Gastroesophageal sphincter (tissue), 4 donors: Measurements from ENCODE around the gene SOX6. TPM values are rescaled to one million over a fixed set of nuclear protein-coding genes. Genes with fewer than 3 reads are reported as not detected.

Experiments used
- ATAC-seq: fragments of 150-250 bp; one replicate; pipeline ENCODE4 v1.9.1; 2016; ENCODE audit warnings: mild to moderate bottlenecking, moderate library complexity
- H3K27ac ChIP-seq, 4 donors: fragments of 200-600 bp; sonication (generic) in 3 of 4; 1 replicate in 3 of 4; 2 replicates in 1 of 4; pipeline ENCODE4 v1.5.1; 2016 to 2019
- H3K27me3 ChIP-seq: fragments of 200-600 bp; sonication (generic); one replicate; pipeline ENCODE4 v1.5.1; 2019
- H3K36me3 ChIP-seq, 2 donors: fragments of 200-600 bp; sonication (generic); one replicate each; pipeline ENCODE4 v1.5.1; 2019; ENCODE audit warnings: control low read depth in 1 of 2
- H3K4me1 ChIP-seq, 3 donors: fragments of 200-600 bp; sonication (generic); 1 replicate in 2 of 3; 2 replicates in 1 of 3; pipeline ENCODE4 v1.5.1; 2016 to 2019; ENCODE audit warnings: control low read depth in 2 of 3
- H3K4me3 ChIP-seq, 2 donors: fragments of 200-600 bp; sonication (generic); one replicate each; pipeline ENCODE4 v1.5.1; 2019; ENCODE audit warnings: mild to moderate bottlenecking in 1 of 2, moderate library complexity in 1 of 2
- H3K9me3 ChIP-seq, 3 donors: fragments of 200-600 bp; sonication (generic); one replicate each; pipeline ENCODE4 v1.5.1; 2017 to 2019; ENCODE audit warnings: control low read depth in 2 of 3
- EP300 ChIP-seq: sonication (generic); formaldehyde crosslinking; IDR thresholded peaks from one replicate; pipeline ENCODE4 v1.6.1; 2017; ENCODE audit warnings: antibody characterized with exemption, mild to moderate bottlenecking
- POLR2A ChIP-seq, 2 donors: fragments of 450-650 bp; IDR thresholded peaks; one replicate each; pipeline ENCODE4 v1.6.1; 2017; ENCODE audit warnings: antibody characterized with exemption in 2 of 2, mild to moderate bottlenecking in 2 of 2, moderate library complexity in 1 of 2
- POLR2AphosphoS5 ChIP-seq: sonication (generic); formaldehyde crosslinking; IDR thresholded peaks from one replicate; pipeline ENCODE4 v1.6.1; 2017; ENCODE audit warnings: antibody characterized with exemption
- WGBS, 2 donors: methylation state at CpG; one replicate each; pipeline ENCODE4 v1.1.5; 2018; ENCODE audit warnings: low coverage in 1 of 2; 5-methylcytosine and 5-hydroxymethylcytosine counted together
- total RNA-seq, 4 donors: library from RNA; depleted of rRNA; stranded (reverse); fragments of >200 nt; gene quantifications; one replicate each; pipeline ENCODE4 v1.1.0, GENCODE V29; 2016
- TF ChIP-seq, protein P1 (sequence below), 4 experiments: fragments of 200-600 bp in 2 of 4; fragments of 450-650 bp in 2 of 4; sonication (generic) in 1 of 4; IDR thresholded peaks; one replicate each; pipeline ENCODE4 v1.5.1; 2017 to 2019; ENCODE audit warnings: antibody characterized with exemption in 4 of 4, mild to moderate bottlenecking in 2 of 4, moderate library complexity in 2 of 4

The SOX6 gene
- total RNA-seq, 4 donors from 2014 or later: 1.2 to 21.9 (median 6.5) TPM

DNA sequence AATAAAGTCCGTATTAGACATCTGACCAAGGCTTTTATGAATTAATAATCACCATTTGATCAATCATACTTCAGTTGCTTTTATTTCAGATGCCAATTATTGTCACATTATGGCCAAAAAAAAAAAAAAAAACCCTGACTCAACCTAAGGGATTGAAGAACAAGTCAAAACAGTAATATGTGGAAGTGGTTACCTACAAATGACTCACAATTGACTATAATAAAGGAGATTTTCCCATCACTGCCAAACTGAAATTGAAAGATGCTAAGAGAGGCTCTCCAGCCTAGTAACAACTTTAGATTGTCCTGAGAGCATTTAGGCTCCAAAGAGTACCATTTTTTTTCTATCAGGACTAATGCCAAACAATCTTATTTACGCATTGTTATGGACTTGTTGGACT, 35.2 kb downstream of the SOX6 start:
- Histone ChIP-seq H3K9me3 (no peaks in the 10 kb centered on the region), H3K4me3 (no peak overlapping the region), H3K36me3 (no peaks in the 10 kb centered on the region), H3K4me1 (no peaks in the 10 kb centered on the region), H3K27me3 (no peaks in the 10 kb centered on the region), H3K27ac (no peak overlapping the region)
- 72 to 79% methylated on average over 2 of the region's 2 CpGs for WGBS, 2 donors
- no peak for ATAC-seq
- TF ChIP-seq, protein P1, sequence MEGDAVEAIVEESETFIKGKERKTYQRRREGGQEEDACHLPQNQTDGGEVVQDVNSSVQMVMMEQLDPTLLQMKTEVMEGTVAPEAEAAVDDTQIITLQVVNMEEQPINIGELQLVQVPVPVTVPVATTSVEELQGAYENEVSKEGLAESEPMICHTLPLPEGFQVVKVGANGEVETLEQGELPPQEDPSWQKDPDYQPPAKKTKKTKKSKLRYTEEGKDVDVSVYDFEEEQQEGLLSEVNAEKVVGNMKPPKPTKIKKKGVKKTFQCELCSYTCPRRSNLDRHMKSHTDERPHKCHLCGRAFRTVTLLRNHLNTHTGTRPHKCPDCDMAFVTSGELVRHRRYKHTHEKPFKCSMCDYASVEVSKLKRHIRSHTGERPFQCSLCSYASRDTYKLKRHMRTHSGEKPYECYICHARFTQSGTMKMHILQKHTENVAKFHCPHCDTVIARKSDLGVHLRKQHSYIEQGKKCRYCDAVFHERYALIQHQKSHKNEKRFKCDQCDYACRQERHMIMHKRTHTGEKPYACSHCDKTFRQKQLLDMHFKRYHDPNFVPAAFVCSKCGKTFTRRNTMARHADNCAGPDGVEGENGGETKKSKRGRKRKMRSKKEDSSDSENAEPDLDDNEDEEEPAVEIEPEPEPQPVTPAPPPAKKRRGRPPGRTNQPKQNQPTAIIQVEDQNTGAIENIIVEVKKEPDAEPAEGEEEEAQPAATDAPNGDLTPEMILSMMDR (IDR thresholded peaks at IDR 0.05): no peak
- no peak for TF ChIP-seq POLR2AphosphoS5
- no peak for TF ChIP-seq EP300

DNA sequence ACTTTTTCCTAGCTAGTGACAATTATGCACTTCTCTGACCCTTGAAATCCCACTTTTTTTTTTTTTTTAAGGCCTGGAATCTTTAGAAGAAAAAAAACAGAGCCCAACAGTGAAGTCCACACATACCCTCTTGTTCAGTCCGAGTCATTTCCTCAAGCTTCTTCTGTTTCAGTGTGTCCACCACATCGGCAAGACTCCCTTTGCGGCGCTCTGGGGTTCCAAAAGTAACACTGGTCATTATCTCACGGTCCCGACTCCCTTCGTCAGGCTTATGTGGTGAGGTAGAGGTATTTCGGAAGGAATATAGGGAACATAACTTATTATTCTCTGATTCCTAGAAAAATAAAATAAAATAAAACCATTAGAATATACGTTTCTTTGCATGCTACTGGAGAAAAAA, 38.0 kb downstream of the SOX6 start:
- ATAC-seq: no peak
- no peak for TF ChIP-seq EP300
- TF ChIP-seq POLR2AphosphoS5: no peak
- TF ChIP-seq, protein P1 (IDR thresholded peaks at IDR 0.05): no peak
- no peak for TF ChIP-seq POLR2A (IDR thresholded peaks at IDR 0.05)
- no peak overlapping the region for H3K27ac ChIP-seq
- H3K4me1 ChIP-seq: no peaks in the 10 kb centered on the region
- H3K27me3 ChIP-seq: no peaks in the 10 kb centered on the region
- no peaks in the 10 kb centered on the region for H3K9me3 ChIP-seq
- H3K36me3 ChIP-seq: no peaks in the 10 kb centered on the region
- no peak overlapping the region for H3K4me3 ChIP-seq
- WGBS, 2 donors: 75 to 89% methylated on average over 5 to 9 of the region's 9 CpGs

DNA sequence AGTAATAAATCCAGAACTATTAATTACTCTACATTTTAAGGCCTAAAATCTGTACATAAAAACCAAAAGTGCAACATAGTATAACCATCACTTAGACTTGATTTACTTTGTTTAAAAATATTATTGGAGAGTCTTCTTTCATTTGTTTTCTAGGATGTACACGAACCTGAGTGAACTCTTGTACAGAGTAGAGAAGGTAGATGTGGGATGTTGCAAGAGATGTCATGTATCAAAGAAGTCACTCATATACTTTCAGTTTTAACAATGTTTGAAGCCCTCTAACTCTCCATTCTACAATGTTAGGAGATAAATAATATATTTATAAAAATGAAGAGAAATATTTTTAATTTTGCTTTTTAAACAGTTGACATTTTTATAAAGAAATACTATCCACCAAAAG, 38.6 kb downstream of the SOX6 start:
- TF ChIP-seq POLR2A (IDR thresholded peaks at IDR 0.05) (no peak), EP300 (no peak), POLR2AphosphoS5 (no peak)
- TF ChIP-seq, protein P1 (IDR thresholded peaks at IDR 0.05): no peak
- Histone ChIP-seq H3K4me1 (no peaks in the 10 kb centered on the region), H3K4me3 (no peak overlapping the region), H3K27me3 (no peaks in the 10 kb centered on the region), H3K27ac (no peak overlapping the region), H3K9me3 (no peaks in the 10 kb centered on the region), H3K36me3 (no peaks in the 10 kb centered on the region)
- ATAC-seq: no peak
- 67 to 68% methylated on average over 1 of the region's 1 CpG for WGBS, 2 donors

DNA sequence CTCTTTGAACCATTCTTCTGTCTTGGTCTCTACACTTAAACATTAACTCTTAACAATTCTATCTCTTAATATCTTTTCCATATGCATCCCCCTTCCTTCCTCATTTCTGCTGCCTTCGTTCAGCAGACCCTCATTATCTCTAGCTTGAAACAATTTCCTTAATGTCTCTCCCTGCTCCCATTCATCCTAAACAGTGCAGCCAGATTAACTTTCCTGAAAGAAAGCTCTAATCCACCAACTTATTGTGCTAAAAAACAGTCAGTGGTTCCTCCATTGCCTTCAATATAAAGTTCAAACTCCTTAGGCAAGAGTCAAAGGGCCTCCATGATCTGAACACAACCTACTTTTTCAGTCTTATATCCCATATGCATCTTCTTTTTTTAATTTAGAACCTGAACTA, 42.5 kb downstream of the SOX6 start:
- no peaks in the 10 kb centered on the region for H3K4me1 ChIP-seq
- H3K9me3 ChIP-seq: no peaks in the 10 kb centered on the region
- H3K27ac ChIP-seq: no peak overlapping the region
- WGBS, 2 donors: 47 to 70% methylated on average over 1 of the region's 1 CpG
- H3K4me3 ChIP-seq: no peak overlapping the region
- no peaks in the 10 kb centered on the region for H3K36me3 ChIP-seq
- no peaks in the 10 kb centered on the region for H3K27me3 ChIP-seq
- no peak for TF ChIP-seq EP300
- no peak for ATAC-seq

DNA sequence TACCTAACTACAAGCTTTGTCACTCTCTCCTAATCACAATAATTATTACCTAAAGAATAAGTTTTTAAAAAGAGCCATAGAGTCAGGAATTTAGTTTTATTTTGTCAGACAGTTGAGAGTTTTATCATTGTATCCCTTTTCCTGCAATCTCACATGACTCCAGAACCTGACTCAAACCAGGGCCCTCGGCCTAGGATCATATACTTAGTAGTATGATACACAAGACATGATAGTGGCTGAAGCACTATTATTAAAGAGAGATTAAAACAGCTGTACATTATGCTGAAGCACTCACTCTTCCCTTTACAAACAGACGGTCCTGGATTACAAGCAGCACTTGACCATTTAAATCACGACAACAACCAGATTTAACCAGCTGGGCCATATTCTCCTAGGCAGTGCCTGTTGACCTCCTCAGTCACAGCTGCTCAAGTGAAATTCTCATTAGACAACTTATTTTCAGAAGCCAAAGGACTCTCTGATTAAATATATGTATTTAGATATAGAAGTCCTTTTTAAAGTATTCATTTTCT, 44.0 kb downstream of the SOX6 start:
- no peaks in the 10 kb centered on the region for H3K9me3 ChIP-seq
- WGBS, 2 donors: 64 to 71% methylated on average over 3 of the region's 3 CpGs
- no peaks in the 10 kb centered on the region for H3K27me3 ChIP-seq
- H3K4me1 ChIP-seq: no peaks in the 10 kb centered on the region
- TF ChIP-seq, protein P1 (IDR thresholded peaks at IDR 0.05): no peak
- TF ChIP-seq POLR2AphosphoS5 (no peak), EP300 (no peak), POLR2A (IDR thresholded peaks at IDR 0.05) (no peak)
- H3K4me3 ChIP-seq: no peak overlapping the region
- no peak overlapping the region for H3K27ac ChIP-seq
- H3K36me3 ChIP-seq: no peaks in the 10 kb centered on the region
- ATAC-seq: no peak
